Ishikawa (cell line): ENCODE measurements around the gene EPHA3.

Source experiments
- CEBPB ChIP-seq: IDR thresholded peaks from 2 replicates; pipeline ENCODE4 v1.6.1; 2012
- CREB1 ChIP-seq: IDR thresholded peaks from 2 replicates; pipeline ENCODE4 v1.6.1; 2012; ENCODE audit warnings: low read depth
- EGR1 ChIP-seq: IDR thresholded peaks from 2 replicates; pipeline ENCODE4 v1.6.1; 2012
- EP300 ChIP-seq: IDR thresholded peaks from 2 replicates; pipeline ENCODE4 v1.6.1; 2012; ENCODE audit warnings: borderline replicate concordance
- FOXM1 ChIP-seq: IDR thresholded peaks from 2 replicates; pipeline ENCODE4 v1.6.1; 2012; ENCODE audit warnings: low read depth, borderline replicate concordance
- NFIC ChIP-seq: IDR thresholded peaks from 2 replicates; pipeline ENCODE4 v1.6.1; 2012
- RAD21 ChIP-seq: IDR thresholded peaks from 2 replicates; pipeline ENCODE4 v1.6.1; 2012; ENCODE audit warnings: low read depth
- TAF1 ChIP-seq: IDR thresholded peaks from 2 replicates; pipeline ENCODE4 v1.6.1; 2012; ENCODE audit warnings: low read depth, mild to moderate bottlenecking
- TCF12 ChIP-seq: IDR thresholded peaks from 2 replicates; pipeline ENCODE4 v1.6.1; 2012; ENCODE audit warnings: low read depth
- TEAD4 ChIP-seq: IDR thresholded peaks from 2 replicates; pipeline ENCODE4 v1.6.1; 2012
- YY1 ChIP-seq: IDR thresholded peaks from 2 replicates; pipeline ENCODE4 v1.6.1; 2012; ENCODE audit warnings: low read depth
- ZBTB7A ChIP-seq: IDR thresholded peaks from 2 replicates; pipeline ENCODE4 v1.6.1; 2012; ENCODE audit warnings: low read depth
- TF ChIP-seq, protein P1 (sequence below): IDR thresholded peaks from 2 replicates; pipeline ENCODE4 v1.6.1; 2012
- TF ChIP-seq, protein P2 (sequence below): IDR thresholded peaks from 2 replicates; pipeline ENCODE4 v1.6.1; 2012; ENCODE audit warnings: low read depth, mild to moderate bottlenecking
- TF ChIP-seq, protein P3 (sequence below): IDR thresholded peaks from 2 replicates; pipeline ENCODE4 v1.6.1; 2012

The EPHA3 gene

DNA sequence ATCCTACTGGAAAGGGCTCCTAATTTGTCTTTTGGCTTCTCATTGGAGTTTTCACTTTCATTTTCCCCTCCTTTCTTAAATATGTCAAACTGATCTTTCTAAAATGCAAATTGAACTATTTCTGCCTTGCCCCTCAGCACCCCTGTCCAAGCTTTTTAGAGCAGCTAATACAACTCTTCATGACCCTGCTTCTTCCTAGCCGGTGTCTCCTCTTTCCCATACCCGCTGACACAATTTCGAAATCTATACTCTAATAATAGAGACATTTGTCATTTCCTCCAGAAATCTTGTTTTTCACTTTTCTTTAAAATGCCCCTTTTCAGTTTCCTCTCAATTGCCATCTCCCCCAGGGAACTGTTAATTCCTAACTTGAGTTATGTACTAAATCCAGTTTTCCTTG is 2.9 kb upstream of the EPHA3 start:
- TF ChIP-seq EGR1 (no peak), FOXM1 (no peak), ZBTB7A (no peak), YY1 (no peak), TAF1 (no peak), RAD21 (no peak), EP300 (no peak)
- TF ChIP-seq, protein P1, sequence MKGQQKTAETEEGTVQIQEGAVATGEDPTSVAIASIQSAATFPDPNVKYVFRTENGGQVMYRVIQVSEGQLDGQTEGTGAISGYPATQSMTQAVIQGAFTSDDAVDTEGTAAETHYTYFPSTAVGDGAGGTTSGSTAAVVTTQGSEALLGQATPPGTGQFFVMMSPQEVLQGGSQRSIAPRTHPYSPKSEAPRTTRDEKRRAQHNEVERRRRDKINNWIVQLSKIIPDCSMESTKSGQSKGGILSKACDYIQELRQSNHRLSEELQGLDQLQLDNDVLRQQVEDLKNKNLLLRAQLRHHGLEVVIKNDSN, result no peak
- TF ChIP-seq, protein P2, sequence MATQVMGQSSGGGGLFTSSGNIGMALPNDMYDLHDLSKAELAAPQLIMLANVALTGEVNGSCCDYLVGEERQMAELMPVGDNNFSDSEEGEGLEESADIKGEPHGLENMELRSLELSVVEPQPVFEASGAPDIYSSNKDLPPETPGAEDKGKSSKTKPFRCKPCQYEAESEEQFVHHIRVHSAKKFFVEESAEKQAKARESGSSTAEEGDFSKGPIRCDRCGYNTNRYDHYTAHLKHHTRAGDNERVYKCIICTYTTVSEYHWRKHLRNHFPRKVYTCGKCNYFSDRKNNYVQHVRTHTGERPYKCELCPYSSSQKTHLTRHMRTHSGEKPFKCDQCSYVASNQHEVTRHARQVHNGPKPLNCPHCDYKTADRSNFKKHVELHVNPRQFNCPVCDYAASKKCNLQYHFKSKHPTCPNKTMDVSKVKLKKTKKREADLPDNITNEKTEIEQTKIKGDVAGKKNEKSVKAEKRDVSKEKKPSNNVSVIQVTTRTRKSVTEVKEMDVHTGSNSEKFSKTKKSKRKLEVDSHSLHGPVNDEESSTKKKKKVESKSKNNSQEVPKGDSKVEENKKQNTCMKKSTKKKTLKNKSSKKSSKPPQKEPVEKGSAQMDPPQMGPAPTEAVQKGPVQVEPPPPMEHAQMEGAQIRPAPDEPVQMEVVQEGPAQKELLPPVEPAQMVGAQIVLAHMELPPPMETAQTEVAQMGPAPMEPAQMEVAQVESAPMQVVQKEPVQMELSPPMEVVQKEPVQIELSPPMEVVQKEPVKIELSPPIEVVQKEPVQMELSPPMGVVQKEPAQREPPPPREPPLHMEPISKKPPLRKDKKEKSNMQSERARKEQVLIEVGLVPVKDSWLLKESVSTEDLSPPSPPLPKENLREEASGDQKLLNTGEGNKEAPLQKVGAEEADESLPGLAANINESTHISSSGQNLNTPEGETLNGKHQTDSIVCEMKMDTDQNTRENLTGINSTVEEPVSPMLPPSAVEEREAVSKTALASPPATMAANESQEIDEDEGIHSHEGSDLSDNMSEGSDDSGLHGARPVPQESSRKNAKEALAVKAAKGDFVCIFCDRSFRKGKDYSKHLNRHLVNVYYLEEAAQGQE, result no peak

DNA sequence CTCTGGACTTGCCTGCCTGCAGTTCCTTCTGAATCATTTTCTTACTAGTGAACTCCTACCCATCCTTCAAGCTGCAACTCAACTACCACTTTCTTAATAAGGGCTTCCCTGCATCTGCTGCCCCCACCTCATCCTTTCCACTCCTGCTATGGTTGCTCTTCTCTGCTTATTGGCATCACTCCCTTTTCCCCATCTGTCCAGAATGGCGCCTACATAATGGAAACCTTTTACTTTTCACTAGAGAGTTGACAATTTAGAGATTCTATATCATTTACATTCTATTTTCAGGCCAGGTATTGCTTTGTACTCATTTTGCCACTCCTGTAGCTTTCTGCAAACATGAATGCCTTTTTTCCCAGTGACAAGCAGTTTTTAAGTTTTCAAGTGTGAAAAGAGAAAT is 1.9 kb upstream of the EPHA3 start:
- TF ChIP-seq EGR1, result no peak
- TF ChIP-seq TAF1, result no peak
- no peak for TF ChIP-seq NFIC
- TF ChIP-seq, protein P1, result no peak
- TF ChIP-seq FOXM1, result no peak
- TF ChIP-seq RAD21, result no peak
- no peak for TF ChIP-seq TCF12
- no peak for TF ChIP-seq ZBTB7A

DNA sequence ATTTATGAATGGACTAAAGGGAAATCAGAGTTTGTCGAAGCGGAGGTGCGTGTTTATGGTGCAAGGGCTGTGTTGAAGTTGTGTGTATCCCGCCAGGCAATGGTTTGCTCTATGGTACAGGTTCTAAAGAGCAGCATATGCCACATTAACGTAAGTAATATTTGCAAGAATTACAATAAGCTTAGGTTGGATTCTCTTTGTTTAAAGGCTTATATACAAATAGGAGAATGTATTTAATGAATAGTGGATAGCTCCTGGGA is 800 bp downstream of the EPHA3 start:
- TF ChIP-seq CEBPB (no peak), FOXM1 (no peak), NFIC (no peak), TEAD4 (no peak), RAD21 (no peak), YY1 (no peak), ZBTB7A (no peak)
- TF ChIP-seq, protein P1, result no peak
- TF ChIP-seq, protein P2, result no peak

DNA sequence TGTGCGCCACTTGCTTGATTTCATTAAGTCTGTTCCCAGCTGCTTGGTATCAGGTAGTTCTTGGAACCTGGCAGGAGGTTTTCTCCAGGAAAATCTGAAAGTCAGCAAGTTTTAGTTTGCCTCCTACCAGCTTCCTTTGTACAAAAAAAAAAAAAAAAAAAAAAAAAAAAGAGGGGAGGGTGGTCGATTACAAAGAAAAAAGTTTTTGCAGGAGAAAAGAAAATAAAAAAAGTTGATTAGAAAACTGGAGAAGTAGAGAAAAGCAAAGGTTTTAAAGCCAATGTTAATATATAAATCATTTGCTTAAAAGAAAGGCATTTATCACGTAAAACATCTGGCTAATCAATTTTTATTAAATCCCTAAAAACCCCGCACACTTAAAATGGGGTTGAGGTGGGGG is 5.9 kb downstream of the EPHA3 start:
- TF ChIP-seq TAF1 (no peak), EP300 (no peak), TCF12 (no peak), CEBPB (no peak), TEAD4 (no peak), ZBTB7A (no peak), RAD21 (no peak), YY1 (no peak), FOXM1 (no peak), NFIC (no peak), CREB1 (no peak), EGR1 (no peak)
- TF ChIP-seq, protein P1, result no peak
- TF ChIP-seq, protein P2, result no peak
- TF ChIP-seq, protein P3, sequence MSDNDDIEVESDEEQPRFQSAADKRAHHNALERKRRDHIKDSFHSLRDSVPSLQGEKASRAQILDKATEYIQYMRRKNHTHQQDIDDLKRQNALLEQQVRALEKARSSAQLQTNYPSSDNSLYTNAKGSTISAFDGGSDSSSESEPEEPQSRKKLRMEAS, result no peak
